Duodenal mucosa (tissue), 2 donors: ENCODE measurements around the gene PRPS1.

ENCODE experiments used
- H3K27ac ChIP-seq: one replicate; pipeline ENCODE4 v1.7.0; 2013; ENCODE audit warnings: low read depth, low read length
- H3K27me3 ChIP-seq, 2 donors: one replicate each; pipeline ENCODE4 v1.7.0; 2013; ENCODE audit warnings: low read length in 2 of 2, control low read depth in 1 of 2; ENCODE audit not compliant: insufficient read depth in 2 of 2, control insufficient read depth in 1 of 2
- H3K36me3 ChIP-seq, 2 donors: one replicate each; pipeline ENCODE4 v1.7.0; 2013; ENCODE audit warnings: low read length in 2 of 2, control low read depth in 1 of 2; ENCODE audit not compliant: insufficient read depth in 2 of 2, control insufficient read depth in 1 of 2
- H3K4me1 ChIP-seq, 2 donors: one replicate each; pipeline ENCODE4 v1.7.0; 2013; ENCODE audit warnings: low read length in 2 of 2, control low read depth in 1 of 2; ENCODE audit not compliant: insufficient read depth in 2 of 2, control insufficient read depth in 1 of 2
- H3K4me3 ChIP-seq, 2 donors: one replicate each; pipeline ENCODE4 v1.7.0; 2013; ENCODE audit warnings: low read length in 2 of 2, low read depth in 1 of 2
- H3K9ac ChIP-seq, 2 donors: one replicate each; pipeline ENCODE4 v1.7.0; 2013; ENCODE audit warnings: low read length in 2 of 2, low read depth in 1 of 2
- H3K9me3 ChIP-seq, 2 donors: one replicate each; pipeline ENCODE4 v1.7.0; 2013; ENCODE audit warnings: low read length in 2 of 2, control low read depth in 1 of 2; ENCODE audit not compliant: control insufficient read depth in 1 of 2

The PRPS1 gene

GRCh38 chrX:107672955-107673378 is 44.7 kb downstream of the PRPS1 start:
- peak overlapping the region; percentile 25 to 30 for H3K9ac ChIP-seq

GRCh38 chrX:107673431-107673830 is 45.1 kb downstream of the PRPS1 start:
- Histone ChIP-seq H3K27ac (peak overlapping the region; percentile 85), H3K9ac (peak overlapping the region; percentile 25 to 30), H3K4me3 (peak overlapping the region in 1 of 2 donors; percentile 35), H3K27me3 (no peaks in the 10 kb centered on the region), H3K36me3 (no peaks in the 10 kb centered on the region), H3K4me1 (peaks cover 23 to 40% of the 10 kb centered on the region in 2 donors), H3K9me3 (no peaks in the 10 kb centered on the region)

More at GRCh38 chrX:107672955-107673378, 44.7 kb downstream of the PRPS1 start:
- H3K4me3 ChIP-seq, result peak overlapping the region in 1 of 2 donors; percentile 35
- H3K27ac ChIP-seq, result peak overlapping the region; percentile 85
- no peaks in the 10 kb centered on the region for H3K9me3 ChIP-seq
- no peaks in the 10 kb centered on the region for H3K27me3 ChIP-seq
- H3K4me1 ChIP-seq, result peaks cover 22 to 35% of the 10 kb centered on the region in 2 donors
- H3K36me3 ChIP-seq, result no peaks in the 10 kb centered on the region

GRCh38 chrX:107673933-107674479 is 45.7 kb downstream of the PRPS1 start:
- peak overlapping the region; percentile 30 to 32 for H3K9ac ChIP-seq
- H3K27ac ChIP-seq, result peak overlapping the region; percentile 87
- peaks cover 29 to 45% of the 10 kb centered on the region in 2 donors for H3K4me1 ChIP-seq
- H3K9me3 ChIP-seq, result no peaks in the 10 kb centered on the region
- no peaks in the 10 kb centered on the region for H3K27me3 ChIP-seq
- H3K36me3 ChIP-seq, result no peaks in the 10 kb centered on the region
- H3K4me3 ChIP-seq, result peak overlapping the region; percentile 35 to 40

GRCh38 chrX:107674480-107675364 is 46.4 kb downstream of the PRPS1 start:
- H3K36me3 ChIP-seq, result no peaks in the 10 kb centered on the region
- peak overlapping the region; percentile 32 to 90 for H3K9ac ChIP-seq
- H3K4me1 ChIP-seq, result peaks cover 36 to 47% of the 10 kb centered on the region in 2 donors
- no peaks in the 10 kb centered on the region for H3K9me3 ChIP-seq
- H3K27me3 ChIP-seq, result no peaks in the 10 kb centered on the region
- peak overlapping the region; percentile 87 for H3K27ac ChIP-seq
- H3K4me3 ChIP-seq, result peak overlapping the region; percentile 40 to 84

GRCh38 chrX:107675365-107675654 is 47.0 kb downstream of the PRPS1 start:
- H3K9me3 ChIP-seq, result no peaks in the 10 kb centered on the region
- H3K4me3 ChIP-seq, result peak overlapping the region in 1 of 2 donors; percentile 84
- H3K27me3 ChIP-seq, result no peaks in the 10 kb centered on the region
- H3K36me3 ChIP-seq, result no peaks in the 10 kb centered on the region
- peaks cover 37 to 47% of the 10 kb centered on the region in 2 donors for H3K4me1 ChIP-seq
- H3K27ac ChIP-seq, result peak overlapping the region; percentile 70
- peak overlapping the region; percentile 86 to 90 for H3K9ac ChIP-seq

- no peaks in the 10 kb centered on the region for H3K9me3 ChIP-seq
- peak overlapping the region; percentile 86 to 90 for H3K9ac ChIP-seq
- H3K27me3 ChIP-seq, result no peaks in the 10 kb centered on the region
- H3K36me3 ChIP-seq, result no peaks in the 10 kb centered on the region
- peak overlapping the region; percentile 77 to 84 for H3K4me3 ChIP-seq
- H3K4me1 ChIP-seq, result peaks cover 37 to 47% of the 10 kb centered on the region in 2 donors
- peak overlapping the region; percentile 89 for H3K27ac ChIP-seq
These were observed 47.7 kb downstream of the PRPS1 start for GRCh38 chrX:107675823-107676555.

- H3K9ac ChIP-seq, result peak overlapping the region; percentile 86 to 90
- peaks cover 37 to 47% of the 10 kb centered on the region in 2 donors for H3K4me1 ChIP-seq
- no peaks in the 10 kb centered on the region for H3K9me3 ChIP-seq
- H3K27ac ChIP-seq, result peak overlapping the region; percentile 89
- no peaks in the 10 kb centered on the region for H3K36me3 ChIP-seq
- H3K27me3 ChIP-seq, result no peaks in the 10 kb centered on the region
- H3K4me3 ChIP-seq, result peak overlapping the region; percentile 77 to 84
These were observed 48.5 kb downstream of the PRPS1 start for GRCh38 chrX:107676559-107677378.

GRCh38 chrX:107677501-107677901 is 49.2 kb downstream of the PRPS1 start:
- Histone ChIP-seq H3K36me3 (no peaks in the 10 kb centered on the region), H3K4me1 (peaks cover 44 to 49% of the 10 kb centered on the region in 2 donors), H3K27me3 (no peaks in the 10 kb centered on the region), H3K4me3 (peak overlapping the region; percentile 77 to 84), H3K9me3 (no peaks in the 10 kb centered on the region), H3K9ac (peak overlapping the region; percentile 46 to 76), H3K27ac (peak overlapping the region; percentile 81)

- Histone ChIP-seq H3K4me1 (peaks cover 48 to 53% of the 10 kb centered on the region in 2 donors), H3K27ac (peak overlapping the region; percentile 14), H3K27me3 (no peaks in the 10 kb centered on the region), H3K4me3 (no peak overlapping the region), H3K9ac (no peak overlapping the region), H3K36me3 (no peaks in the 10 kb centered on the region), H3K9me3 (no peaks in the 10 kb centered on the region)
These were observed 49.6 kb downstream of the PRPS1 start for GRCh38 chrX:107677909-107678308.
